ENCODE results near the gene KRTAP10-6.

Gene KRTAP10-6

DNA sequence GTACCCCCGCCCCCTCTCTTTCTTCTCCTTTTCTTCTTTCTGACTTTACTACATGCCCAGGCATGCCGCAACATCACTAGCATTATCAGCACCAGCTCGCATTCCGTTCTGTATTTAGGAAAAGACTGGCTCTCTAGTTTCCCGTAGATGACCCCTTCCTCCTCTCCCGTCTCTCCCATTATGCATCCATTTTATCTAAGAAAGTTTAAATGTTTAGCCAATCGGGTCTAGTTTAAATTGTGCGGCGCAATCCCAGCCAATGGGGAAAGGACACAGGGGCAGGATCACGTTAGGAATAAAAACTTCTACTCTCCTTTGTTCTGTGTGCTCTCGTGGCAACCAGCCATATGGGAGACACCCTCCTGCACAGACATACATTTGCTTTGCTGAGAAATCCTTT is 5.8 kb upstream of the KRTAP10-6 start:
- Histone ChIP-seq H2AFZ (ENCODE audit: low read depth, low read length, severe bottlenecking) (no peak overlapping the region), H3K9me3 (ENCODE audit: insufficient read depth, low read length) (no peaks in the 10 kb centered on the region), H3K4me2 (ENCODE audit: low read depth, low read length, poor library complexity, severe bottlenecking) (no peak overlapping the region), H3K9me2 (replicated peaks; ENCODE audit: insufficient read depth, low read length) (no peaks in the 10 kb centered on the region), H3K9ac (ENCODE audit: low read length) (no peak overlapping the region), H3K36me3 (ENCODE audit: low read length) (no peaks in the 10 kb centered on the region), H3K79me2 (ENCODE audit: insufficient read depth, low read length) (no peaks in the 10 kb centered on the region), H3K27ac (ENCODE audit: low read depth, low read length) (no peak overlapping the region), H3K4me3 (ENCODE audit: insufficient read depth, low read length, poor library complexity, severe bottlenecking) (no peak overlapping the region), H4K20me1 (ENCODE audit: low read depth, low read length) (no peaks in the 10 kb centered on the region), H3F3A (ENCODE audit: insufficient read depth) (no peaks in the 10 kb centered on the region), H3K27me3 (ENCODE audit: low read length) (no peaks in the 10 kb centered on the region)
- TF ChIP-seq, protein P1, sequence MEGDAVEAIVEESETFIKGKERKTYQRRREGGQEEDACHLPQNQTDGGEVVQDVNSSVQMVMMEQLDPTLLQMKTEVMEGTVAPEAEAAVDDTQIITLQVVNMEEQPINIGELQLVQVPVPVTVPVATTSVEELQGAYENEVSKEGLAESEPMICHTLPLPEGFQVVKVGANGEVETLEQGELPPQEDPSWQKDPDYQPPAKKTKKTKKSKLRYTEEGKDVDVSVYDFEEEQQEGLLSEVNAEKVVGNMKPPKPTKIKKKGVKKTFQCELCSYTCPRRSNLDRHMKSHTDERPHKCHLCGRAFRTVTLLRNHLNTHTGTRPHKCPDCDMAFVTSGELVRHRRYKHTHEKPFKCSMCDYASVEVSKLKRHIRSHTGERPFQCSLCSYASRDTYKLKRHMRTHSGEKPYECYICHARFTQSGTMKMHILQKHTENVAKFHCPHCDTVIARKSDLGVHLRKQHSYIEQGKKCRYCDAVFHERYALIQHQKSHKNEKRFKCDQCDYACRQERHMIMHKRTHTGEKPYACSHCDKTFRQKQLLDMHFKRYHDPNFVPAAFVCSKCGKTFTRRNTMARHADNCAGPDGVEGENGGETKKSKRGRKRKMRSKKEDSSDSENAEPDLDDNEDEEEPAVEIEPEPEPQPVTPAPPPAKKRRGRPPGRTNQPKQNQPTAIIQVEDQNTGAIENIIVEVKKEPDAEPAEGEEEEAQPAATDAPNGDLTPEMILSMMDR (IDR thresholded peaks at IDR 0.05; ENCODE audit: insufficient read depth, low read length, poor library complexity, severe bottlenecking) = no peak
- no peak for TF ChIP-seq EZH2phosphoT487 (conservative IDR thresholded peaks at IDR 0.05; ENCODE audit: low read length)

DNA sequence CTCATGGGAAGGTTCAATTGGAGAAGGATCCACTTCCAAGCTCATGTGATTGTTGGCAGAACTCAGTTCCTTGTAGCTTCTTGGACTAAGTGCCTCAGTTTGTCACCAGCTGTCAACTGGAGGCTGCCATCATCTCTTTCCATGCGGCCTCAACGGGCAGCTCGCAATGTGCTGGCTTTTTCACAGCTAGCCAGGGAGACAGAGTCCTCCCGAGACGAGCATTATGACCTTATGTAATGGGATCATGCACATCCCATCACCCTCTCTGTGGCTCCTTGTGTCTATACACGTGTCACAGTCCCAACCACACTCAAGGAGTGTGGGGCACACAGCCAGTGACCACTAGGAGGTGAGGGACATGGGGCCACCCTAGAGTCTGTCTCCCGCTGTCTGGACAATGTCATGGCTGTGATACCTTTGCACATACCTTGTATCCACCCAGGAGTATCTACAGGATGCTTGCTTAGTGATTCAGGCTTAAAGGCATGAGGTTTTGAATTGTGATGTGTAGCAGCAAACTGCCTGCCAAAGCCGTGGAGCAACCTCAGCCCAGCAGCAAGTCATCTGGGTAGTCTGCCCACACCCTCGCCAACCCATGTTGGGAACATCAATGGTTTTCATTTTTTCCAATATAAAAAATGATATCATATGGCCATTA is 3.9 kb upstream of the KRTAP10-6 start:
- Histone ChIP-seq H3K4me2 (ENCODE audit: low read depth, low read length, poor library complexity, severe bottlenecking) (no peak overlapping the region), H4K20me1 (ENCODE audit: low read depth, low read length) (no peaks in the 10 kb centered on the region)

DNA sequence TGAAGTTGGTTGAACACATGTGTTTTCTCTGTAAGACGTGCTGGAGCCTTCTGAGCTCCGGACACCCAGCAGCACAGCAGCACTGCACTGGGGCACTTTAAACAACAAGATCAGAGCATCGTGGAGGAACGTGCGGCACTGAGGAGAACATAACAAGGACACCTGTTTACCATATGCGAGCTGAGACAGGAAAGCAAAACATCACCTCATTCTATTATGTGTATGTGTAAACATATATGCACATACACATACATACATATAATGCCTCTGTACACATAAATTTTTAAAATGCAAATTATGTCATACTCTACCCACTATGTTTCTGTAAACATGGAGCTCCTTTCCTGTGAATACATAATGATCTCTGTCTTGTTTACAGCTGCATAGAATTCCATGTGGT is 3.2 kb upstream of the KRTAP10-6 start:
- no peaks in the 10 kb centered on the region for H3K36me3 ChIP-seq (ENCODE audit: low read length)
- H4K20me1 ChIP-seq (ENCODE audit: low read depth, low read length) = no peaks in the 10 kb centered on the region
- no peak overlapping the region for H3K4me2 ChIP-seq (ENCODE audit: low read depth, low read length, poor library complexity, severe bottlenecking)
- no peak overlapping the region for H3K9ac ChIP-seq (ENCODE audit: low read length)
- TF ChIP-seq, protein P1 (IDR thresholded peaks at IDR 0.05; ENCODE audit: insufficient read depth, low read length, poor library complexity, severe bottlenecking) = no peak
- TF ChIP-seq EZH2phosphoT487 (conservative IDR thresholded peaks at IDR 0.05; ENCODE audit: low read length) = no peak
- H3K27ac ChIP-seq (ENCODE audit: low read depth, low read length) = no peak overlapping the region
- no peaks in the 10 kb centered on the region for H3K9me3 ChIP-seq (ENCODE audit: insufficient read depth, low read length)
- H3K9me2 ChIP-seq (replicated peaks; ENCODE audit: insufficient read depth, low read length) = no peaks in the 10 kb centered on the region
- no peaks in the 10 kb centered on the region for H3K79me2 ChIP-seq (ENCODE audit: insufficient read depth, low read length)
- H3K4me3 ChIP-seq (ENCODE audit: insufficient read depth, low read length, poor library complexity, severe bottlenecking) = no peak overlapping the region
- no peak overlapping the region for H2AFZ ChIP-seq (ENCODE audit: low read depth, low read length, severe bottlenecking)
- H3K27me3 ChIP-seq (ENCODE audit: low read length) = no peaks in the 10 kb centered on the region
- H3F3A ChIP-seq (ENCODE audit: insufficient read depth) = no peaks in the 10 kb centered on the region

More for the DNA sequence above, 3.9 kb upstream of the KRTAP10-6 start:
- H3K9me2 ChIP-seq (replicated peaks; ENCODE audit: insufficient read depth, low read length) = no peaks in the 10 kb centered on the region
- no peak overlapping the region for H3K9ac ChIP-seq (ENCODE audit: low read length)
- no peak overlapping the region for H2AFZ ChIP-seq (ENCODE audit: low read depth, low read length, severe bottlenecking)
- no peaks in the 10 kb centered on the region for H3K79me2 ChIP-seq (ENCODE audit: insufficient read depth, low read length)
- no peaks in the 10 kb centered on the region for H3K27me3 ChIP-seq (ENCODE audit: low read length)
- no peaks in the 10 kb centered on the region for H3F3A ChIP-seq (ENCODE audit: insufficient read depth)
- no peaks in the 10 kb centered on the region for H3K9me3 ChIP-seq (ENCODE audit: insufficient read depth, low read length)
- no peak overlapping the region for H3K4me3 ChIP-seq (ENCODE audit: insufficient read depth, low read length, poor library complexity, severe bottlenecking)
- H3K36me3 ChIP-seq (ENCODE audit: low read length) = no peaks in the 10 kb centered on the region
- H3K27ac ChIP-seq (ENCODE audit: low read depth, low read length) = no peak overlapping the region
- no peak for TF ChIP-seq EZH2phosphoT487 (conservative IDR thresholded peaks at IDR 0.05; ENCODE audit: low read length)
- TF ChIP-seq, protein P1 (IDR thresholded peaks at IDR 0.05; ENCODE audit: insufficient read depth, low read length, poor library complexity, severe bottlenecking) = no peak
